Activated CD8-positive, alpha-beta memory T cell treated with anti-CD3 and anti-CD28 coated beads, Interleukin-2, amount 50 U/mL, for 1 hour (primary cell): ENCODE data around the gene ICAM1.

Experiments
- DNase-seq: peaks from one replicate; pipeline ENCODE4 v3.0.0-alpha.2; 2020; ENCODE audit errors: extremely low read depth

The ICAM1 gene

DNA sequence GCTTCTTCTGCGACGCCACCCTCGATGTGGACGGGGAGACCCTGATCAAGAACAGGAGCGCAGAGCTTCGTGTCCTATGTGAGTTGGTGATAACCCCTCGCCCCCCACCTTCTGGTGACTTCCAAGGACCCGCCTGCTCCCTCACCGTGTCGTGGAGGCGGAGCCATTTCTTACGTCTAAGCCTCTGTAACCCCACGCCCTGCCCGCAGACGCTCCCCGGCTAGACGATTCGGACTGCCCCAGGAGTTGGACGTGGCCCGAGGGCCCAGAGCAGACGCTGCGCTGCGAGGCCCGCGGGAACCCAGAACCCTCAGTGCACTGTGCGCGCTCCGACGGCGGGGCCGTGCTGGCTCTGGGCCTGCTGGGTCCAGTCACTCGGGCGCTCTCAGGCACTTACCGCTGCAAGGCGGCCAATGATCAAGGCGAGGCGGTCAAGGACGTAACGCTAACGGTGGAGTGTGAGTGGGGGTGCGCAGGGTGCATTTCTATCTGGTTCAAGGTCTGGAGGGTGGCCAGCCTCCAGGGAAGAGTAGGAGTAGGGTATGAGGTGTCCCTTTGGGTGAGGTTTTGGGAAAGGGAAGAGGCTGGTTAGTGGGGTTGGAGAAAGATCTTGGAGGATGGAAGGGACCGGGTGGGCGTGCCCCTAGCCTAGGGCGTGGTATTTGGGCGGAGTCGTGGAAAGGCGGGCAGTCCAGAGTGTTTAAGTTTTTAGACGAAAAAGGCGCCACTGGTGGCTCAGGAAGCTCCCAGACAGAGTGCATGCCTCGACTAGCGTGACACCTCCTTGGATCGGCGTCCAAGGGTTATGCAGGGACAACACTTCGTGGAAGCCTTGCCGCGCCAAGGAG, 22.1 kb downstream of the ICAM1 start:
- DNase-seq = no peak

DNA sequence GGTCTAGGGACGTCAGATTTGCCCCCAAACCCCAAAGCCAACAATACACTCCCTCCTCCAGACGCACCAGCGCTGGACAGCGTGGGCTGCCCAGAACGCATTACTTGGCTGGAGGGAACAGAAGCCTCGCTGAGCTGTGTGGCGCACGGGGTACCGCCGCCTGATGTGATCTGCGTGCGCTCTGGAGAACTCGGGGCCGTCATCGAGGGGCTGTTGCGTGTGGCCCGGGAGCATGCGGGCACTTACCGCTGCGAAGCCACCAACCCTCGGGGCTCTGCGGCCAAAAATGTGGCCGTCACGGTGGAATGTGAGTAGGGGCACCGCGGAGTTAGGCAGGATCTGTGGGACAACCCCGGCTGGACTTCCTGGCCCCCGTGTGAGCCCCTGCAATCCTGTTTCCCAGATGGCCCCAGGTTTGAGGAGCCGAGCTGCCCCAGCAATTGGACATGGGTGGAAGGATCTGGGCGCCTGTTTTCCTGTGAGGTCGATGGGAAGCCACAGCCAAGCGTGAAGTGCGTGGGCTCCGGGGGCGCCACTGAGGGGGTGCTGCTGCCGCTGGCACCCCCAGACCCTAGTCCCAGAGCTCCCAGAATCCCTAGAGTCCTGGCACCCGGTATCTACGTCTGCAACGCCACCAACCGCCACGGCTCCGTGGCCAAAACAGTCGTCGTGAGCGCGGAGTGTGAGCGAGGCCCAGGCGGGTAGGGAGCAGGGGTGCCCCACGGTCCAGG, 22.9 kb downstream of the ICAM1 start:
- no peak for DNase-seq

DNA sequence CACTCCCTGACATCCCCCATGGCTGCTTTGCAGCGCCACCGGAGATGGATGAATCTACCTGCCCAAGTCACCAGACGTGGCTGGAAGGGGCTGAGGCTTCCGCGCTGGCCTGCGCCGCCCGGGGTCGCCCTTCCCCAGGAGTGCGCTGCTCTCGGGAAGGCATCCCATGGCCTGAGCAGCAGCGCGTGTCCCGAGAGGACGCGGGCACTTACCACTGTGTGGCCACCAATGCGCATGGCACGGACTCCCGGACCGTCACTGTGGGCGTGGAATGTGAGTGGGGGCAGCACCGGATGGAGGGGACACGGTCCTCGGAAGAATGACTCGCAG, 23.4 kb downstream of the ICAM1 start:
- no peak for DNase-seq

DNA sequence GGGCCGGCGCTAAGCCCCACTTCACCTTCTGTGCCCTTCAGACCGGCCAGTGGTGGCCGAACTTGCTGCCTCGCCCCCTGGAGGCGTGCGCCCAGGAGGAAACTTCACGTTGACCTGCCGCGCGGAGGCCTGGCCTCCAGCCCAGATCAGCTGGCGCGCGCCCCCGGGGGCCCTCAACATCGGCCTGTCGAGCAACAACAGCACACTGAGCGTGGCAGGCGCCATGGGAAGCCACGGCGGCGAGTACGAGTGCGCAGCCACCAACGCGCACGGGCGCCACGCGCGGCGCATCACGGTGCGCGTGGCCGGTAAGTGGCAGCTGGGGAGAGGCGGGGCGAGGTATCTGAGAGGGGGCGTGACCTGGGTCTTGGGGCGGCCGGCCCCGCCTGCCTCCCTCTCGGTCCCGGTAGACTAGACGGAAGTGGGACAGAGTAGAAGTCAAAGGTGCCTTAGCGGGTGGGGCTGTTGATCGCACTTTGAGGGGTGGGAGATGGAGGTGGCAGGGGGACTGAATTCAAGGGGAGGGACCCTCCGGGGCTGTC, 24.5 kb downstream of the ICAM1 start:
- no peak for DNase-seq

DNA sequence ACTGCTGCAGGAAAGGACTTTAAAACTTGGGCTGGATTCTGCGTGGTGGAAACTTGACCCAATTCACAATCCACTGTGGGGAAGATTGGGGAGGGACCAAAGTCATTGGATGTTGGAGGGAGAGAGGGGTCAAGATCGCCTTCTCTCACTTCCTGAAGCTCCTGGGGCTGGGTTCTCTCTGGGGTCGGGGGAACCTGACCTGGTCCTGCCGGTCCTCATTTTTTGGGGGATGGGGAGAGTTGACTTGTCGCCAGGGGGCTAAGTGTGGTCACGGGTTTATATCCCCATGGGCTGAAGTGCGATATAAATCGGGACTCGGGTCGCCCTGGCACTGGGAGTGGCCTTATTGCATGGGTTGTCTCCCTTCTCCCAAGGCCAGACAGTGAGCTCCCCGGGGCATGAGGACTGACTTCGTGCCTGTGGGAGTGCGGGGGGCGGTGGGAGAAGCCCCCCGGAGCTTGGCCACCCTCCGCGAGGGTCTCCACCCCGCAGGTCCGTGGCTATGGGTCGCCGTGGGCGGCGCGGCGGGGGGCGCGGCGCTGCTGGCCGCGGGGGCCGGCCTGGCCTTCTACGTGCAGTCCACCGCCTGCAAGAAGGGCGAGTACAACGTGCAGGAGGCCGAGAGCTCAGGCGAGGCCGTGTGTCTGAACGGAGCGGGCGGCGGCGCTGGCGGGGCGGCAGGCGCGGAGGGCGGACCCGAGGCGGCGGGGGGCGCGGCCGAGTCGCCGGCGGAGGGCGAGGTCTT, 25.1 kb downstream of the ICAM1 start:
- no peak for DNase-seq

DNA sequence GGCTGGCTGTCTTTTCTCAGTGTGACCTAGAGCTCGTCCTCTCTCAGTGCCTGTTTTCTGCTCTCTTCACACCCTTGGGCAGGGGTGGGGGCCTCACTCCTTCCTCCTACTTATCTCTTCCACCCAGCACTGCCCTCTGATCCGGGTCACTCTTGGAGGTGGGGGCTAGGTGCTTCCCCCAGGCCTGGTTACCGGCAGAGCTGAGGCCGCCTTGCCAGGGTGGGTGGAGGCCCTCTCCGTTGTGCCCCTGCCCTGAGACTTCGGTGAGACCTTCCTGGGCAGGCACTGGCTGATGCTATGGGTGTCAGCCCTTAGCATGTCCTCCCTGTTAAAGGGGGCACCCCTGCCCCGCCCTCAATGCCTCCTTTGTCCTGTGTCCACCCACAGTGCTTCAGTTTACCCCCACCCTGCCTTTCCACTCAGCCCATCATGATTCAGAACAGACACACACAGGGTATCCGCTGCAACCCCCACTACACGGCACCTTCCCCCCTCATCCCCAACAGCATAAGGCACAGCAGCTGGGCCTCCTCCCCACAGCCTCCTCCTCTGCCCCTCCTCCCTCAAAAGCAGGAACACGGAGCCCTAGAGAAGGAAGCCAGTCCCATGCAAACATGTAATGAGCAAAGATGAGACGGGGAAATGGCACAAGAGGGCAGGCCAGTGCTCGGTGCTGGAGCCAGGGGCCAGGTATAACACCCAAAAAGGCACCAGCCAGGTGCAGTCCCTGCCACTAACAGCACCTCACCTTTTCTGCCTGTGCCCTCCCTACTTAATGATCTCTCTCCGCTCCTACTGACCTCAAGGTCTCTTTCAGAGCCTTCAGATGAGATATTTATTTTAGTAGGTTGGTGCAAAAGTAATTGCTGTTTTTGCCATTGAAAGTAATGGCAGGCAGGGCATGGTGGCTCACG, 28.9 kb downstream of the ICAM1 start:
- no peak for DNase-seq

DNA sequence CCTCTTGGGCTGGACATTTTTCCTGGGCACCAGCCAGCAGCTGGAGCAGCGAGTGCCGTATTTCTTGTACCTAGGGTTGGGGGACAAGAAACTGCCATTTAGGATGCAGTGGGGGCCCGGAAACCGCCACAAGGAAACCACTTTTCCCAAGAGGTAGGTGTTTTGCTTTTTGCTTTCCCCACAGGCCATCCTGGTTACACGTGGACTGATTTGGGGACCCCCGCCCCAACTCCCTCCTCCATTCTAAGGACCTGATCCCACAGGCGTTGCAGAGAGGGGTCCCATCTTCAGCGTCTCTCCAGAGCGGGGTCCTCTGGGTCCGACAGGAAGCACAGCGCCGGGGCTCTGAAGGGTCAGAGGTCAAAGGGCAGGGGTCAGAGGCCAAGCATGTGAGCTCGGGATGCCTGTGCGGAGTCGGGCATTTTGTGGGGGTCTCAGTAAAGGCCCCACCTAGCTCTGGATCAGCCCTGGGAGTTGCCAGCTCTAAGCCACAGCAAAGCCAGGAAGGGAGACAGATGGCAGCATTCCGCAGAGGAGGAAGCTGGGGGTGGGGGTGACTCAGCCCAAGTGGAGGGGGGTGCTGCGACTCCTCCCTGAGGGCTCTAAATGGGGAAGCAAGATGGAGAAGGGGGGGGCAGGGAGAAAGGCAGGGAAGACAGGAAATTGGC, 34.4 kb downstream of the ICAM1 start:
- no peak for DNase-seq

DNA sequence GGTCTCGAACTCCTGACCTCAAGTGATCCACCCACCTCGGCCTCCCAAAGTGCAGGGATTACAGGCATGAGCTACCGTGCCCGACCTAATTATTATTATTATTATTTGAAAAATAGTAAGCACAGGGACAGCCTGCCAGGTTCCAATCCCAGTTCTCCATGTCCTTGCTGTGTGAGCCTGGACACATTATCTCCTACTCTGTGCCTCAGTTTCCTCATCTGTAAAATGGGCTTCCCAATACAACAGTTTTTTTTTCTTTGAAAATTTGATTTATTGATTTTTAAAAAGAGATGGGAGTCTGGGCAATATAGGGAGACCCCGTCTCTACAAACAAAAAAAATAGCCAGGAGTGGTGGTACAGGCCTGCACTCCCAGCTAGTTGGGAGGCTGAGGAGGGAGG, 35.4 kb downstream of the ICAM1 start:
- DNase-seq = no peak

DNA sequence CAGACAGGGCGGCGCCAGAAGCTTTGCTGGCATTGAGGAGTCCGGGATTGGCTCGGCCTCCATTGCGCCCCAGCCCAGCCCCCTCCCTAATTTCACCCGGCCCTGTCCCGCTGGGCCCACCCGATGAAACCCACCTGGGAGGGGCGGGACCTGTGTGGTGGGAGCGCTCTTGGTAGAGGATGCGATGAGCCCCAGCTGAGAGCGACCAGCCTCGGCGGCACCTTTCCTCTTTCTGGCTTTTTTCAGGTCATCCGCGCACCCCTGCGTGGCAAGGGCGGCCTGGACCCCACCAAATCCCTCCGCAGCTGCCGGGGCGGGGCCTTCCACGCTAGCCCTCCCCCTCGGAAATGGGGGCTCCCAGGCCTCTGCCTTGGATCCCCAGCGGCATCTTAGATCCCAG, 38.5 kb downstream of the ICAM1 start, which contains the start of gene ZGLP1:
TSS of gene ZGLP1 (minus strand) at position 393 of the 400 bp plus-strand sequence.
- DNase-seq = no peak

DNA sequence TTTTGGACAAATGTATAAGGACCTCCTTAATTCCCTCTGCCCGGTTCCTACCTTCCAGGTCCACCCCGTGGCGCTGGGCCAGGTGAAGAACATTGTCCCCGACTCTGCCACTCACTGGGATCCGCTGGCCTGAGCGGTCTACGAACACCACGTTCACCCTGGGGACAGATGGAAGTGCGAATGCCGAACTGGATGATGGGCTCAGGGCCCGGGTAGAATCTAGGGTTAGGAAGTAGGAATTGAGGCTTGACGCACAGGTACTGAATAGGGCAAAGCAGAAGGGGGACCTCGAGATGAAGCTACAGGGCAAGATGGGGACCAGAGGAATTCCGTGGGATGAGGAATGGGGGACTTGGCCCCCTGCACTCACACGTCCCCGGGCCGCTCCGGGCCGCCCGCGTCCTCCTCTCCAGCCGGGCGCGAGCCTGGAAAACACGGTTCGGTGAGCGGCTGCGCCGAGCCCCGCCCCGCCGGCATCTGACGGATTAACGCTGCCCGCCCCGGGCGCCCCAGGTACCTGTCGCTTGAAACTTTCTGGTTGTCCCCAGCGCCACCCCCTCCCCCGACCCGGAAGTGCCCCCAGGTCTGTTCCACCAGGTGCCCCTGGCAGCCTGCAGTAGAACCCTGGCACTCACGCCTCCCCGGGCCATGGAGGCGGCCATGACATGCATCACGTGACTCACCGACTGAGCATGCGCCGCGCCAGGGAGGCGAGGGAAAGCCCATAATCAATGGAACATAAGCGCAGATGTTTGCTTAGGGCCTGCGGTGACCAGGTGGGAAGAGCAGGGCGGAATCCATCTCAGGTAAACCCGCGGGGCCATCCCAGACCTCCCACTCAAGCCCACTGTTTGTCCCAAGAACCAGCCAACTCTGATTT, 44.7 kb downstream of the ICAM1 start, which contains the start of gene FDX2:
TSS of gene FDX2 (minus strand) at position 681 of the 880 bp plus-strand sequence. CDS start at position 662, 19 bp downstream.
- peak; percentile 79 for DNase-seq

DNA sequence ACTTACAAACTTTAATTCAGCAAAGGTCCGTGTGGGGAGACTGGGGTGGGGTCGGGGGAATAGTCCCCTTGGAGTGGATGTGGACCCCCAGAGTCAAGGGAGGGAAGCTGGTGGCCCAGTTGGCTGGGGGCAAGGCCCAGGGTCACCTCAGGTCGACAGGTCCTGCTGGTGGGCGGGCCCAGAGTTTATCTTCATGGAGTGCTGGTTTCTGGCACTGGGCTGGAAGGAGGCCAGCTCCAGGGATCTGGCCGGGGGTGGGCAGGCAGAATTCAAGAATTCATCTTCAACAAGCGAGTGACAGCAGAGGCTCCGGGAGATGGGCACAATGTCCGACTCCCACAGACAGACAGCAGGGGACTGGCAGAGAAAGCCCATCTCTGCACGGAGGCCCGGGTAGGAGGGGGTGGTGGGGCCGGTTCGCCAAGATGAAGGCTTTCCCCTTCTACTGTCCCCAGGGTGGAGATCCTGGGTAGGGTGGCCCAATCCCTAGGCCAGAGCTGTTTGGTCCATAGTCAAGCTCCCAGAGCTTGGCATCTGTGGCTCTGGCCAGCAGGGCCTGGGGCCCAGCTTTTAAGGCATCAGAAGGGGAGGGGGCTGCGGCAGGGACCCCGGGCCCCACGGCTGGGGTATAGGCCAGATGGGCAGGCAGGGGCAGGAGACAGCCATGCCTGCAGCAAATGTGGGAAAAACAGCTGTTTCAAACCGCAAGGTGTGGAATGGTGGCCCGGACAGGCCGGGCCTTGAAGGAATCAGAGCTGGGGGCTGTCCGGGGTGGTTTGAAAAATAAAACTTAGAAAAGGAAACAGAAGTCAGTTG, 45.5 kb downstream of the ICAM1 start:
- DNase-seq = no peak

DNA sequence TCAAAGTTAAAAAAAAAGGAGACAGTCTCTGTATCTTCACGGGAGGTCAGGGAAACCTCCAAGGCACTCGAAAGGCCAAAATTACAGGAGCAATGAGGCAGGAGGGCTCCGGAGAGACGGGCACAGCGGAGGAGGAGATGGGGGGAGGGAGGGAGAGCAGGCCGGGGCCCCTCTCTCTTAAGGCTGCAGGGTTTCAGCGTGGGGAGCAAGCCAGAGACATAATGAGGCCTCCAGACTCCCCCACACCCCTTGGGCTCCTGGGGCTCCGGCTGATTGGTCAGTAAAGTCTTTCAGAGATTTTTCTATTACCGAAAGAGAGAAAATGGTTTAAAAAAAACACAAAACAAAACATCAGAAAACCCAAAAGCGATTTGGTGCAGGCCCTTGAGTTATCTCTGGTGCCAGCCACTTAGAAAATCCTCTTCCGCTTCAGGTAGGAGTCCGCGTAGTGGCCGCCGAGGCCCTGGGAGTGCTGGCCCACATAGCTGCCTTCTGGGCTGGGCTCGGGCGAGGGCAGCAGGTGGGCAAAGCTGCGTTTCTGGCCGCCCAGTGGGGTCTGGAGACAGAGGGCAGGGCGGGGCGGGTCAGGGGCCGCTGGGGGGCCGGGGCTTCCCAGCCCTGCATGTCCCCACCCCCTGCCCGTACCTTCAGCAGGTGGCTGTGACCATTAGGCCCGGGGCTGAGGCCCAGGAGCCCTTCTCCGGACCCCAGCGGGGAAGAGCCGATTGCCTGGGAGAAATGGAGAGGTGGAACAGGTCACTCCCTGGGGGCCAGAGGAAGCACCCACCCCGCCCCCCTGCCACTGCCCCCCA, 46.3 kb downstream of the ICAM1 start:
- DNase-seq = no peak

DNA sequence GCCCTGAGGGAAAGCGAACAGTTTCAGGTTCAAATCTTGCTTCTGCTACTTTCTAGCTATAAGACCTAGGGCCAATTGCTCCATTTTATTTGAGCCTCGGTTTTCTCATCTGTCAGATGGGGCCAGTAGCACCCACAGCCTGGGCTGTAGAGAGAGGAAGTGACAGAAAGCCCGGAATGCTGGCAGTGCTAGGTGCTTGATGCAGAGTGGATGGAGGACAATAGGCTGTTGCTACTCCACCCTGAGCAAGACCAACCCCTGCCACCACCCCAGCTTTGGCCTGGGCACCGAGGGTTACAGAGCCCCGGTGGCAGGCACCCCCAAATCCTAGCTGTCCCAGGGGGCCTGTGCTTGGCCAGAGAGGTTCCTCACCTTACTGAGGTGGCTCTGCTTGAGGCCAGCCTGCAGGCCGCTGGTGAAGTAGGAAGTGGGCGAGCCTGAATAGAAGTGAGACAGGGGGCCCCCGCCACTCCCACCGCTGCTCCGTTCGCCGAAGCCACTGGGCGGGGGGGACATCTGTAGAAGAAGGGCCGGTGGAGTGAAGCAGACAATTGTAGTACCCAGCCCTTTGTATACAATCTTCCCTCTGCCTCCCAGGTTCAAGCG, 47.0 kb downstream of the ICAM1 start:
- no peak for DNase-seq

DNA sequence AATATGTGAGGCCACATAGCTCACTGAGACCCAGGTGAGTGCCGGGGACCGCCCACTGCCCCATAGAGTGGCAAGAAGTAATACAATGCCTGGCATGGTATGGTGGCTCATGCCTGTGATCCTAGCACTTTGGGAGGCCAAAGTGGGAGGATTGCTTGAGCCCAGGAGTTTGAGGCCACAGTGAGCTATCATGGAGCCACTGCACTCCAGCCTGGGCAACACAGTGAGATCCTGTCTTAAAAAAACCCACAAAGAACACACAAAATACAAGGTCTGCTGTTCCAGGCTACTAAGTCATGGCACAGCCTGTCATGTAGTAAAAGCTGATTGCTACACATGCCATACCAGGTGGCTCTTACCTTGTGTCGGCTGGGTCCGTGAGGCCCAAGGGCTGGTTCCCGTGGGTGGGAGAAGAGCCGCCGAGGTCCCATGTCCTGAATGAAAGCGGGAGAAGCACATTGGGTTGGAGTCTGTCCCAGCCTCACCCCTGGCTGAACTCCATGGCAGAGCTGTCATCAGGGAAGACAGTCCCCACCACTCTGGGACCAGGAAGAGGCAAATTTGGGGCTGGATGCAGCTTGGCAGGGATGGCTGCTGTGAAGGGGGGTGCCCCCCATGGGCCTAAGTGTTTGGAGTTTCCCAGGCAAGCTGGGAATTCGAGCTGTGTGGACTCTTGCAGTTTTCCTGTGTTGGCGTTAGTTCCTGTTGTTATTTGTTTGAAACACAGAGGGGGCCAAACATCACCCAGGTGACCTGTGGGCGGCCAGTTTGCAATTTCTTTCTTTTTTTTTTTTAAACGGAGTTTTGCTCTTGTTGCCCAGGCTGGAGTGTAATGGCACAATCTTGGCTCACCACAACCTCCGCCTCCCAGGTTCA, 48.1 kb downstream of the ICAM1 start:
- no peak for DNase-seq

DNA sequence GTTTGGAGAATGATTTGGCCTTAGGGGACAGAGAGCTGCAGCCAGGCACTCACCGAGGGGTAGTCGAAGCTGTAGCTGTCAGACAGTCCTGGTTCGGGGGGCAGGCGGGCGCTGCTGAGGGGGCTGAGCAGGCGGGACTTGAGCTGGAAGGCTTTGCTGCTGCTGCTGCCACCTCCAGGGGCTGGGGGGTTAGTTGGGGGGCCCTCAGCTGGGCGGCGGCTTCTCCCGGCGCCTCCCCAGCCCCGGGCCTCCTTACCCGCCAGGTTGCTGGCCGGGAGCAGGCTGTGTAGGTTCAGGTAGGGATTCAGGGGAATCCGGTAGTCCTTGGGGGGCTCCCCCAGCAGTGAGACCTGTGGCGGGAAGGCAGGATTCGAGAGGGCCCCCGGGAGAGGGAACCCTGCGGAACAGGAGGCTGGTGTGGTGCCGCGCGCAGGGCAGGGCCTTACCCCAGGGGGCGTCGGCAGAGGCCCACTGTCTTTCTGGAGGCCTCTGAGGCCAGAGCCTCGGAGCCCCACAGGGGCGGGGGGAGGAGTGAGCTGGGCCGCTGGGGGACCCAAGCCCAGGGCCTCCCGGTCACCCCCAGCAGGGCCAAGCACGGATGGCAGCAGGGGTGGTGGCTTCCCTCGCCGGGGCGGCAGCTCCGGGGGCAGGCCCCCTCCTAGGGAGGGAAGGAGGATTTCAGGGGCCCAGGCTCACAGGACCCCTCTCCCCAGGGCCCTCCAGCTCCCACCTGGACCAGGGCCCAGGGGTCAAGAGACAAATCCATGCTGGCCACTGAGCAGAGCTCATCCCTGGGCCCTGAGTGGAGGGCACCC, 49.9 kb downstream of the ICAM1 start:
- no peak for DNase-seq

DNA sequence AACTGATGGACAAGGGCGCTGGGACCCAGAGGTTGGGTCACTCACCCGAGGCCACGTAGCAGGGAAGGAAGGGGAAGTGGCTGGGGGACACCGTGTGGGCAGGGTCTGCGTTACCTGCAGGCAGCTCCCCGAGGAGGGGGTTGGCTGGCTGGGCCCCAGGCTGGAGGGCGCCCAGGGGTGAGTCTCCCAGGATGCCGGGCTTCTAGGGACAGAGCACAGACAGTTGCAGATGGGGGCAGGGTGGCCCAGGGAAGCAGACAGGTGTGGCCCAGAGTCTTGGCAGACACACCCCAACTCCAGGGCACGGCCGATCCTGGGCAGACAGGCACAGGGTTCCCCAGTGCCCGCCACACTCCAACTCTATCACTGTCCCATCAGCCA, 50.5 kb downstream of the ICAM1 start:
- DNase-seq = no peak
